SK-N-MC (cell line): ENCODE results near the gene NME2.

Source experiments
- EZH2 ChIP-seq: fragments of 200-600 bp; sonication (generic); IDR thresholded peaks from one replicate; pipeline ENCODE4 v1.6.1; 2017; ENCODE audit warnings: antibody characterized with exemption
- POLR2AphosphoS5 ChIP-seq: IDR thresholded peaks from 2 replicates; pipeline ENCODE4 v1.6.1; 2012; ENCODE audit warnings: mild to moderate bottlenecking, low read depth, low read length, borderline replicate concordance

- TF ChIP-seq EZH2, result no peak
- no peak for TF ChIP-seq POLR2AphosphoS5
Measured at GRCh38 chr17:51124640-51125503, 41.3 kb upstream of the NME2 start.
